ENCODE data around the gene NPS. TPM values are rescaled to one million over a fixed set of nuclear protein-coding genes. Genes with fewer than 3 reads are reported as not detected.

Gene NPS
- total RNA-seq, 1 experiment from 2014 or later, result not detected

- POLR2A ChIA-PET, result no interaction called here
- Histone ChIP-seq H3K27me3 (ENCODE audit: control insufficient read depth, insufficient read depth, low read length) (peaks cover 11% of the 10 kb centered on the region; the same call in 1 of the 2 replicates), H3K4me3 (ENCODE audit: low read depth in 2 of 2, low read length in 2 of 2) (no peak overlapping the region), H3K4me1 (ENCODE audit: control insufficient read depth, insufficient read depth, low read length) (no peaks in the 10 kb centered on the region), H3K27ac (ENCODE audit: low read length) (no peak overlapping the region), H3K36me3 (ENCODE audit: control insufficient read depth, insufficient read depth, low read length) (no peaks in the 10 kb centered on the region), H3K9me3 (ENCODE audit: control insufficient read depth, insufficient read depth, low read depth, low read length) (0 out of 2 replicates have a peak, but pooled peaks cover 3% of the 10 kb centered on the region)
- in situ Hi-C loops (cut with HindIII; ENCODE audit: low pct_unique_long_range_greater_than_20kb, low sequenced_read_pairs), result no loop called here
- no TSS peak for BruUV-seq (replicated peaks)
- ATAC-seq (no peak), DNase-seq (ENCODE audit: low read depth, low spot score) (no peak)
- intact Hi-C loops (cut with micrococcal nuclease; ENCODE audit: unreplicated experiment), result no loop called here
- CTCF ChIA-PET, result no interaction called here
- TF ChIP-seq TCF7L2 (IDR thresholded peaks at IDR 0.05; ENCODE audit: low read depth, low read length) (no peak), SIN3A (IDR thresholded peaks at IDR 0.05; ENCODE audit: borderline replicate concordance, insufficient read depth, low read depth, low read length) (no peak), CTCF (IDR thresholded peaks at IDR 0.05) (no peak), POLR2AphosphoS5 (IDR thresholded peaks at IDR 0.05; ENCODE audit: low read depth, low read length) (no peak), REST (IDR thresholded peaks at IDR 0.05; ENCODE audit: insufficient read depth in 1 of 2, low read depth in 2 of 2, low read length in 1 of 2) (no peak)
Observed at GRCh38 chr10:127571386-127571785, 22.3 kb downstream of the NPS start.

- CTCF ChIA-PET, result no interaction called here
- no TSS peak for BruUV-seq (replicated peaks)
- Histone ChIP-seq H3K9me3 (ENCODE audit: control insufficient read depth, insufficient read depth, low read depth, low read length) (0 out of 2 replicates have a peak, but pooled peaks cover 3% of the 10 kb centered on the region), H3K4me1 (ENCODE audit: control insufficient read depth, insufficient read depth, low read length) (0 out of 2 replicates have a peak, but pooled peaks cover 4% of the 10 kb centered on the region), H3K36me3 (ENCODE audit: control insufficient read depth, insufficient read depth, low read length) (no peaks in the 10 kb centered on the region), H3K27ac (ENCODE audit: low read length) (no peak overlapping the region), H3K4me3 (ENCODE audit: low read depth in 2 of 2, low read length in 2 of 2) (no peak overlapping the region), H3K27me3 (ENCODE audit: control insufficient read depth, insufficient read depth, low read length) (peaks cover 8% of the 10 kb centered on the region)
- no peak for TF ChIP-seq CTCF (IDR thresholded peaks at IDR 0.05)
- TF ChIP-seq REST (IDR thresholded peaks at IDR 0.05; ENCODE audit: insufficient read depth in 1 of 2, low read depth in 2 of 2, low read length in 1 of 2), result no peak
- no peak for TF ChIP-seq POLR2AphosphoS5 (IDR thresholded peaks at IDR 0.05; ENCODE audit: low read depth, low read length)
- no peak for TF ChIP-seq SIN3A (IDR thresholded peaks at IDR 0.05; ENCODE audit: borderline replicate concordance, insufficient read depth, low read depth, low read length)
- TF ChIP-seq TCF7L2 (IDR thresholded peaks at IDR 0.05; ENCODE audit: low read depth, low read length), result no peak
- intact Hi-C loops (cut with micrococcal nuclease; ENCODE audit: unreplicated experiment) (no loop called here), in situ Hi-C loops (cut with HindIII; ENCODE audit: low pct_unique_long_range_greater_than_20kb, low sequenced_read_pairs) (no loop called here)
- DNase-seq (ENCODE audit: low read depth, low spot score) (no peak), ATAC-seq (no peak)
- POLR2A ChIA-PET, result no interaction called here
Observed at GRCh38 chr10:127576051-127576450, 26.9 kb downstream of the NPS start.
